ENCODE data around the gene ANGPT4.

DNA sequence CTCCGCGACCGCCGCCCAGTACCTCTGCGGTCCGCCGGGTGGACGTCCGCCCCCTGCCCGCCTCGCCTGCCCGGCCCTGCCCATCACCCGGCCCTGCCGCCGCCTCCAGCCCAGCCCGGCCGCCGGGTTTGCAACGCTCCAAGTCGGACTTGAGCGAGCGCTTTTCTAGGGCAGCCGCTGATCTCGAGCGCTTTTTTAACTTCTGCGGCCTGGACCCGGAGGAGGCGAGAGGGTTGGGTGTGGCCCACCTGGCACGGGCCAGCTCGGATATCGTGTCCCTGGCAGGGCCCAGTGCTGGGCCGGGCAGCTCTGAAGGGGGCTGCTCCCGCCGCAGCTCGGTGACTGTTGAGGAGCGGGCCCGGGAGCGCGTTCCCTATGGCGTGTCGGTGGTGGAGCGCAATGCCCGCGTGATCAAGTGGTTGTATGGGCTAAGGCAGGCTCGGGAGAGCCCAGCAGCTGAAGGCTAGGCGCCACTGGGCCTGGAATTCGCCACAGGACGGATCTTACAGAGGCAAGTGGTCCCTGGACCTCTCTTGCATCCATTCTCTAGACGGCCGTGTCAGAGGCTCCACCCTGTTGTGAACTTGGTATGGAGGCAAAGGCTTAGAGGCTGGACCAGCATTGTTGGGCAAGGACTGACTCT is 70.8 kb downstream of the ANGPT4 start:
- TF ChIP-seq, protein P1, sequence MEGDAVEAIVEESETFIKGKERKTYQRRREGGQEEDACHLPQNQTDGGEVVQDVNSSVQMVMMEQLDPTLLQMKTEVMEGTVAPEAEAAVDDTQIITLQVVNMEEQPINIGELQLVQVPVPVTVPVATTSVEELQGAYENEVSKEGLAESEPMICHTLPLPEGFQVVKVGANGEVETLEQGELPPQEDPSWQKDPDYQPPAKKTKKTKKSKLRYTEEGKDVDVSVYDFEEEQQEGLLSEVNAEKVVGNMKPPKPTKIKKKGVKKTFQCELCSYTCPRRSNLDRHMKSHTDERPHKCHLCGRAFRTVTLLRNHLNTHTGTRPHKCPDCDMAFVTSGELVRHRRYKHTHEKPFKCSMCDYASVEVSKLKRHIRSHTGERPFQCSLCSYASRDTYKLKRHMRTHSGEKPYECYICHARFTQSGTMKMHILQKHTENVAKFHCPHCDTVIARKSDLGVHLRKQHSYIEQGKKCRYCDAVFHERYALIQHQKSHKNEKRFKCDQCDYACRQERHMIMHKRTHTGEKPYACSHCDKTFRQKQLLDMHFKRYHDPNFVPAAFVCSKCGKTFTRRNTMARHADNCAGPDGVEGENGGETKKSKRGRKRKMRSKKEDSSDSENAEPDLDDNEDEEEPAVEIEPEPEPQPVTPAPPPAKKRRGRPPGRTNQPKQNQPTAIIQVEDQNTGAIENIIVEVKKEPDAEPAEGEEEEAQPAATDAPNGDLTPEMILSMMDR (conservative IDR thresholded peaks at IDR 0.05): no peak
- TF ChIP-seq EZH2 (IDR thresholded peaks at IDR 0.05; ENCODE audit: low read depth): no peak
